Neural progenitor cell (in vitro differentiated cells): ENCODE results near the gene EXOSC9. TPM values are rescaled to one million over a fixed set of nuclear protein-coding genes. Genes with fewer than 3 reads are reported as not detected.

Experiments
- DNase-seq: peaks from one replicate; pipeline ENCODE4 v3.0.0-alpha.2; 2016; ENCODE audit warnings: low spot score
- H2AFZ ChIP-seq: fragments of 200-600 bp; sonication (generic); replicated peaks from 2 replicates; pipeline ENCODE4 v1.6.1; 2016; ENCODE audit warnings: antibody characterized with exemption
- H3F3A ChIP-seq: fragments of 200-600 bp; sonication (generic); 2 replicates; pipeline ENCODE4 v1.6.1; 2016; ENCODE audit warnings: antibody characterized with exemption, low read depth
- H3K27ac ChIP-seq: fragments of 200-600 bp; sonication (generic); 2 replicates; pipeline ENCODE4 v1.5.1; 2016; ENCODE audit warnings: mild to moderate bottlenecking
- H3K27me3 ChIP-seq: fragments of 200-600 bp; sonication (generic); 2 replicates; pipeline ENCODE4 v1.6.1; 2016; ENCODE audit warnings: mild to moderate bottlenecking, moderate library complexity
- H3K36me3 ChIP-seq: fragments of 200-600 bp; sonication (generic); 2 replicates; pipeline ENCODE4 v1.5.1; 2016
- H3K4me1 ChIP-seq: fragments of 200-600 bp; sonication (generic); 2 replicates; pipeline ENCODE4 v1.6.1; 2016; ENCODE audit warnings: mixed run types
- H3K4me2 ChIP-seq: fragments of 200-600 bp; sonication (generic); 2 replicates; pipeline ENCODE4 v1.6.1; 2016
- H3K4me3 ChIP-seq: fragments of 200-600 bp; sonication (generic); 2 replicates; pipeline ENCODE4 v1.5.1; 2016
- H3K79me2 ChIP-seq: fragments of 200-600 bp; sonication (generic); 2 replicates; pipeline ENCODE4 v1.6.1; 2016; ENCODE audit warnings: low read depth
- H3K9ac ChIP-seq: fragments of 200-600 bp; sonication (generic); 2 replicates; pipeline ENCODE4 v1.6.1; 2016
- H3K9me3 ChIP-seq: fragments of 200-600 bp; sonication (generic); 2 replicates; pipeline ENCODE4 v1.5.1; 2016; ENCODE audit warnings: low read depth
- H4K20me1 ChIP-seq: fragments of 200-600 bp; sonication (generic); 2 replicates; pipeline ENCODE4 v1.6.1; 2016; ENCODE audit warnings: low read depth
- H3K27ac Mint-ChIP-seq: 3 replicates; pipeline ENCODE4 v1.8.0; 2021; ENCODE audit warnings: mixed read lengths
- H3K27me3 Mint-ChIP-seq: 2 replicates; pipeline ENCODE4 v1.8.0; 2022; ENCODE audit warnings: low read depth, mild to moderate bottlenecking, inconsistent platforms, moderate library complexity, mixed read lengths; ENCODE audit not compliant: insufficient read depth
- H3K36me3 Mint-ChIP-seq: 3 replicates; pipeline ENCODE4 v1.8.0; 2021; ENCODE audit warnings: mixed read lengths
- H3K4me1 Mint-ChIP-seq: 3 replicates; pipeline ENCODE4 v1.8.0; 2021; ENCODE audit warnings: mixed read lengths
- H3K4me3 Mint-ChIP-seq: 3 replicates; pipeline ENCODE4 v1.8.0; 2021; ENCODE audit warnings: mild to moderate bottlenecking, moderate library complexity, mixed read lengths
- H3K9me3 Mint-ChIP-seq: 3 replicates; pipeline ENCODE4 v1.8.0; 2020; ENCODE audit warnings: mixed read lengths
- CTCF ChIP-seq: fragments of 200-600 bp; sonication (generic); IDR thresholded peaks from 2 replicates; pipeline ENCODE4 v1.5.1; 2017; ENCODE audit warnings: antibody characterized with exemption, mild to moderate bottlenecking
- EZH2 ChIP-seq: fragments of 200-600 bp; sonication (generic); IDR thresholded peaks from 2 replicates; pipeline ENCODE4 v1.6.1; 2017; ENCODE audit warnings: antibody characterized with exemption, mild to moderate bottlenecking, moderate library complexity
- EZH2phosphoT487 ChIP-seq: fragments of 200-600 bp; sonication (generic); IDR thresholded peaks from 2 replicates; pipeline ENCODE4 v1.6.1; 2017; ENCODE audit warnings: antibody characterized with exemption
- total RNA-seq: library from RNA; depleted of rRNA; stranded (reverse); fragments of >200 nt; gene quantifications from 2 replicates; pipeline ENCODE4 v1.2.3, GENCODE V29; 2015; ENCODE audit warnings: low replicate concordance

EXOSC9 gene
- total RNA-seq, 1 donor from 2014 or later = 115 TPM

- Histone ChIP-seq H3K9me3 (no peaks in the 10 kb centered on the region), H3K27ac (no peak overlapping the region), H3K4me1 (peaks cover 5% of the 10 kb centered on the region), H2AFZ (no peak overlapping the region), H3K36me3 (no peaks in the 10 kb centered on the region), H3K79me2 (peaks cover 8% of the 10 kb centered on the region), H3K4me2 (no peak overlapping the region), H3F3A (peaks cover 17% of the 10 kb centered on the region), H3K4me3 (no peak overlapping the region), H3K27me3 (no peaks in the 10 kb centered on the region), H4K20me1 (no peaks in the 10 kb centered on the region), H3K9ac (no peak overlapping the region)
- H3K27ac Mint-ChIP-seq = no peak overlapping the region
- H3K4me1 Mint-ChIP-seq = peaks cover 8% of the 10 kb centered on the region
- H3K4me3 Mint-ChIP-seq = no peak overlapping the region
- TF ChIP-seq EZH2 (no peak), CTCF (no peak), EZH2phosphoT487 (no peak)
- H3K36me3 Mint-ChIP-seq = peaks cover 6% of the 10 kb centered on the region
- H3K9me3 Mint-ChIP-seq = no peaks in the 10 kb centered on the region
- no peaks in the 10 kb centered on the region for H3K27me3 Mint-ChIP-seq
- no peak for DNase-seq
These were observed 26.7 kb downstream of the EXOSC9 start for GRCh38 chr4:121827853-121828252.

DNA sequence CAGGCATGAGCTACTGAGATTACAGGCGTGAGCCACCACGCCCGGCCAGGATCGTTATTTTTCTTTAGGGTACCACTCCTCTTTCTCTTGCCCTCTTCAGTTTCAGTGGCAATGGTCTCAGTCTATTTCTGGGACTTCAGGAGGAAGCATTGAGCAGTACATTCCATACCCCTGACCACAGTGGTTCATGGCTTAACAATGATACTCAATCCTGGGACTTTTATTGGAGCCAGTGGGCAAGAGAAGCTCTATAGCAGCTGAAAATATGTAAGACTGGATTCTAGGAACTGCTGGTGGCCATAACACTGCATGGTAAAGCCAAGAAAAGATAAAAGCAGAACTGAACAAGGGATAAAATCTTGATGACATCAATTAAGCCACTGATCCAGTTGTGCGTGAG lies 28.4 kb downstream of the EXOSC9 start:
- H3K36me3 ChIP-seq = no peaks in the 10 kb centered on the region
- H3K9ac ChIP-seq = no peak overlapping the region
- no peak for TF ChIP-seq EZH2phosphoT487
- TF ChIP-seq CTCF = no peak
- no peak for TF ChIP-seq EZH2
- H3K4me1 ChIP-seq = no peaks in the 10 kb centered on the region
- H3K4me2 ChIP-seq = no peak overlapping the region
- H3K4me3 Mint-ChIP-seq = no peak overlapping the region
- no peaks in the 10 kb centered on the region for H3K9me3 Mint-ChIP-seq
- no peaks in the 10 kb centered on the region for H3K79me2 ChIP-seq
- H4K20me1 ChIP-seq = no peaks in the 10 kb centered on the region
- H3K4me3 ChIP-seq = no peak overlapping the region
- no peak overlapping the region for H3K27ac Mint-ChIP-seq
- H3K27me3 ChIP-seq = no peaks in the 10 kb centered on the region
- no peaks in the 10 kb centered on the region for H3K9me3 ChIP-seq
- no peak overlapping the region for H3K27ac ChIP-seq
- H3K27me3 Mint-ChIP-seq = no peaks in the 10 kb centered on the region
- H3K4me1 Mint-ChIP-seq = peaks cover 3% of the 10 kb centered on the region
- no peak overlapping the region for H2AFZ ChIP-seq
- DNase-seq = no peak
- H3F3A ChIP-seq = peaks cover 8% of the 10 kb centered on the region
- H3K36me3 Mint-ChIP-seq = peaks cover 6% of the 10 kb centered on the region

DNA sequence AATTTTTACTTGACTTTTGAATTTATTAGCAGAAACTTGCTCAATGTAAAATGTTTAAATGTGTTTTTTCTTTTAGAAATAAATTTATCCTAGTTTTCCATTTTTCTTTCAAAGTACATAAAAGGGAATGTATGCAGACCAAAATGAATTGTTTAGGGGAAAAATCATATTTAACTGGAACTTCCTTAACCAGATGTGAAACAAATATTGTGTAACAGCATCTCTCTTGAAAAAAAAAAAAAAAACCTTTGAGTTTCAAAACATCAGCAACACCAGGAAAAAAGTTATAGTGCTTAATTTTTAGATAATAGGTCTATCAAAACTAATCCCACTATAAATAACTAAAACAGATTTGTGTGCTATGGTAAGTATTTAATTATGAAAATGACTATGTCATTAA lies 37.0 kb downstream of the EXOSC9 start:
- Histone ChIP-seq H3F3A (no peaks in the 10 kb centered on the region), H3K4me3 (no peak overlapping the region), H2AFZ (no peak overlapping the region), H3K4me1 (no peaks in the 10 kb centered on the region), H3K27ac (no peak overlapping the region), H3K36me3 (peaks cover 5% of the 10 kb centered on the region), H4K20me1 (no peaks in the 10 kb centered on the region), H3K9ac (no peak overlapping the region), H3K4me2 (no peak overlapping the region), H3K27me3 (no peaks in the 10 kb centered on the region), H3K9me3 (no peaks in the 10 kb centered on the region), H3K79me2 (no peaks in the 10 kb centered on the region)
- TF ChIP-seq CTCF (no peak), EZH2phosphoT487 (no peak), EZH2 (no peak)
- Mint-ChIP-seq H3K27ac (no peak overlapping the region), H3K36me3 (peaks cover 7% of the 10 kb centered on the region), H3K9me3 (no peaks in the 10 kb centered on the region), H3K27me3 (no peaks in the 10 kb centered on the region), H3K4me1 (no peaks in the 10 kb centered on the region), H3K4me3 (no peak overlapping the region)
- no peak for DNase-seq
